Measurements from ENCODE around the gene NDUFA12.

The NDUFA12 gene

DNA sequence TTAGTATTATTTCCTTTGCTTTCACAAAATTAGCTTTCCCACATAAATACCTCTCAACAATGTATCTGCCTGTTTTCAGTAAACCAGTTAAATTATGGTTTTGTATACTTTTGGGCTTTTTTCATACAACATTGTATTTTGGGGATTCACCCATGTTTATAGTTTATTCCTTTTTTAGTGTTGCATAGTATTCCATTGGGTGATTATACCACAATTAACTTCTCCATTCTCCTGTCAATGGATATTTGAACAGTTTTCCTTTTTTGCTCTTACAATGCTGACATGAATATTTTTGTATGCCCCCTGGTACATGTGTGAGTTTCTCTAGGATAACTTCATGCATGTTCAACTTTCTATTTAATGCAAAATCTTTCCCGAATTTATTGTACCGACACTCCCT is 12.6 kb upstream of the NDUFA12 start:
- H3K79me2 ChIP-seq (ENCODE audit: low read length), result no peaks in the 10 kb centered on the region
- no peak overlapping the region for H3K27ac ChIP-seq (ENCODE audit: low read length)
- no peak overlapping the region for H3K4me3 ChIP-seq (ENCODE audit: low read length)
- no peaks in the 10 kb centered on the region for H3K9me3 ChIP-seq (replicated peaks; ENCODE audit: insufficient read depth, low read length)
- no peaks in the 10 kb centered on the region for H3K4me1 ChIP-seq (ENCODE audit: low read length)
- H3K4me2 ChIP-seq (ENCODE audit: low read depth, low read length), result no peak overlapping the region
- no peaks in the 10 kb centered on the region; the same call in 1 of the 2 replicates for H3K9me2 ChIP-seq (replicated peaks; ENCODE audit: insufficient read depth, low read length)
- TF ChIP-seq EZH2 (optimal IDR thresholded peaks at IDR 0.05; ENCODE audit: low read depth, low read length), result no peak
- TF ChIP-seq, protein P1, sequence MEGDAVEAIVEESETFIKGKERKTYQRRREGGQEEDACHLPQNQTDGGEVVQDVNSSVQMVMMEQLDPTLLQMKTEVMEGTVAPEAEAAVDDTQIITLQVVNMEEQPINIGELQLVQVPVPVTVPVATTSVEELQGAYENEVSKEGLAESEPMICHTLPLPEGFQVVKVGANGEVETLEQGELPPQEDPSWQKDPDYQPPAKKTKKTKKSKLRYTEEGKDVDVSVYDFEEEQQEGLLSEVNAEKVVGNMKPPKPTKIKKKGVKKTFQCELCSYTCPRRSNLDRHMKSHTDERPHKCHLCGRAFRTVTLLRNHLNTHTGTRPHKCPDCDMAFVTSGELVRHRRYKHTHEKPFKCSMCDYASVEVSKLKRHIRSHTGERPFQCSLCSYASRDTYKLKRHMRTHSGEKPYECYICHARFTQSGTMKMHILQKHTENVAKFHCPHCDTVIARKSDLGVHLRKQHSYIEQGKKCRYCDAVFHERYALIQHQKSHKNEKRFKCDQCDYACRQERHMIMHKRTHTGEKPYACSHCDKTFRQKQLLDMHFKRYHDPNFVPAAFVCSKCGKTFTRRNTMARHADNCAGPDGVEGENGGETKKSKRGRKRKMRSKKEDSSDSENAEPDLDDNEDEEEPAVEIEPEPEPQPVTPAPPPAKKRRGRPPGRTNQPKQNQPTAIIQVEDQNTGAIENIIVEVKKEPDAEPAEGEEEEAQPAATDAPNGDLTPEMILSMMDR (IDR thresholded peaks at IDR 0.05; ENCODE audit: low read length), result no peak
- no peak for TF ChIP-seq EZH2phosphoT487 (IDR thresholded peaks at IDR 0.05; ENCODE audit: low read length)
- H3K9ac ChIP-seq (ENCODE audit: low read length), result no peak overlapping the region
- H2AFZ ChIP-seq (ENCODE audit: low read length), result no peak overlapping the region
- no peak for DNase-seq
- no peaks in the 10 kb centered on the region for H3F3A ChIP-seq (ENCODE audit: insufficient read depth, low read length)
- H3K36me3 ChIP-seq (replicated peaks; ENCODE audit: insufficient read depth, low read length), result no peaks in the 10 kb centered on the region
- no peaks in the 10 kb centered on the region for H4K20me1 ChIP-seq (ENCODE audit: insufficient read depth, low read length)
- no peaks in the 10 kb centered on the region for H3K27me3 ChIP-seq (replicated peaks; ENCODE audit: insufficient read depth, low read length)

DNA sequence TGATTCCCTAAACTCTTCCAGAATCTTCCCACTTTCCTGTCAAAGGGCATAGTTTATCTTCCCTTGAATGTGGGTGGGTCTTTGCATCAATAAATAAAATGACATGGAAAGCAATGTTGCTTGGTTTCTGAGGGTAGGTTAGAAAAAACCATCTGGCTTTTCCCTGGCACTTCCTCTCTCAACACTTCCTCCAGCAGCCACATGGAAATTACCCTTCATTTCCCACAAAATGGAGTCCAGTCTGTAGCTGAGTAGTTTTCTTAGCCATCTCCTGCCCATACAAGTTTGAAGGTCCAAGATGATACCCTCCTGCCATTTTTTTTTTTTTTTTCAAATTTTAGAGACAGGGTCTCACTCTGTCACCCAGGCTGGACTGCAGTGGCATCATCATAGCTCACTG is 11.1 kb upstream of the NDUFA12 start:
- Histone ChIP-seq H3K36me3 (replicated peaks; ENCODE audit: insufficient read depth, low read length) (no peaks in the 10 kb centered on the region), H3F3A (ENCODE audit: insufficient read depth, low read length) (no peaks in the 10 kb centered on the region), H3K4me3 (ENCODE audit: low read length) (no peak overlapping the region), H3K9me3 (replicated peaks; ENCODE audit: insufficient read depth, low read length) (no peaks in the 10 kb centered on the region), H3K4me2 (ENCODE audit: low read depth, low read length) (no peak overlapping the region), H3K4me1 (ENCODE audit: low read length) (no peaks in the 10 kb centered on the region), H3K9me2 (replicated peaks; ENCODE audit: insufficient read depth, low read length) (no peaks in the 10 kb centered on the region; the same call in 1 of the 2 replicates), H2AFZ (ENCODE audit: low read length) (no peak overlapping the region), H3K79me2 (ENCODE audit: low read length) (no peaks in the 10 kb centered on the region), H3K27ac (ENCODE audit: low read length) (no peak overlapping the region), H4K20me1 (ENCODE audit: insufficient read depth, low read length) (no peaks in the 10 kb centered on the region), H3K27me3 (replicated peaks; ENCODE audit: insufficient read depth, low read length) (no peaks in the 10 kb centered on the region), H3K9ac (ENCODE audit: low read length) (no peak overlapping the region)
- TF ChIP-seq EZH2phosphoT487 (IDR thresholded peaks at IDR 0.05; ENCODE audit: low read length) (no peak), EZH2 (optimal IDR thresholded peaks at IDR 0.05; ENCODE audit: low read depth, low read length) (no peak)
- TF ChIP-seq, protein P1 (IDR thresholded peaks at IDR 0.05; ENCODE audit: low read length), result no peak
- no peak for DNase-seq

DNA sequence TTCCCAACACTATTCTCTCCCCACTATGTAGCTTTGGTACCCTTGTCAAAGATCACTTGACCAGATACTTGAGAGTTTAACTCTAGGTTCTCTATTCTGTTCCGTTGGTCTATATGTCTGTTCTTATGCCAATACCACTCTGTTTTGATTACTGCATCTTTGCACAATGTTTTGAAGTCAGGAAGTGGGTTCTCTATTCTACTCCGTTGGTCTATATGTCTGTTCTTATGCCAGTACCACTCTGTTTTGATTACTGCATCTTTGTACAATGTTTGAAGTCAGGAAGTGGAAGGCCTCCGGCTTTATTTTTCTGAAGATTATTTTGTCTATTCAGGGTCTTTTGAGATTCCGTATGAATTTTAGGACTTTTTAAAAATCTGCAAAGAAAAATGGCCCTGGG is 2.7 kb upstream of the NDUFA12 start:
- H3K4me3 ChIP-seq (ENCODE audit: low read length), result no peak overlapping the region
- H4K20me1 ChIP-seq (ENCODE audit: insufficient read depth, low read length), result no peaks in the 10 kb centered on the region
- H3F3A ChIP-seq (ENCODE audit: insufficient read depth, low read length), result no peaks in the 10 kb centered on the region; the same call in 1 of the 2 replicates
- no peak overlapping the region for H3K4me2 ChIP-seq (ENCODE audit: low read depth, low read length)
- no peak overlapping the region for H3K9ac ChIP-seq (ENCODE audit: low read length)
- no peak for DNase-seq
- TF ChIP-seq EZH2 (optimal IDR thresholded peaks at IDR 0.05; ENCODE audit: low read depth, low read length), result no peak
- TF ChIP-seq EZH2phosphoT487 (IDR thresholded peaks at IDR 0.05; ENCODE audit: low read length), result no peak
- TF ChIP-seq, protein P1 (IDR thresholded peaks at IDR 0.05; ENCODE audit: low read length), result no peak
- H3K4me1 ChIP-seq (ENCODE audit: low read length), result no peaks in the 10 kb centered on the region
- no peak overlapping the region for H2AFZ ChIP-seq (ENCODE audit: low read length)
- no peak overlapping the region for H3K27ac ChIP-seq (ENCODE audit: low read length)
- no peaks in the 10 kb centered on the region for H3K27me3 ChIP-seq (replicated peaks; ENCODE audit: insufficient read depth, low read length)
- H3K9me3 ChIP-seq (replicated peaks; ENCODE audit: insufficient read depth, low read length), result no peaks in the 10 kb centered on the region
- H3K9me2 ChIP-seq (replicated peaks; ENCODE audit: insufficient read depth, low read length), result no peaks in the 10 kb centered on the region
- H3K36me3 ChIP-seq (replicated peaks; ENCODE audit: insufficient read depth, low read length), result no peaks in the 10 kb centered on the region
- H3K79me2 ChIP-seq (ENCODE audit: low read length), result peaks cover 22% of the 10 kb centered on the region

All from MM.1S (cell line).